HUDEP-2 (cell line): Measurements from ENCODE around the gene GPR158.
"Not testable (repeated sequence)": the region's sequence is repeated elsewhere in the genome, so short reads cannot be mapped to it uniquely, and the experiment has no call there.

Experiments
- DNase-seq, 76 experiments: peaks; one replicate each; lab custom pipeline; 2025; ENCODE audit not compliant: unreplicated experiment in 76 of 76; lab: John Stamatoyannopoulos, UW

GPR158 gene

GRCh38 chr10:25297466-25297865 is 122.7 kb downstream of the GPR158 start:
- DNase-seq, result no peak

- no peak for DNase-seq
These were observed 125.3 kb downstream of the GPR158 start for GRCh38 chr10:25300073-25300472.

- DNase-seq, result no peak
These were observed 129.8 kb downstream of the GPR158 start for GRCh38 chr10:25304606-25305005.

GRCh38 chr10:25306386-25306785 is 131.6 kb downstream of the GPR158 start:
- no peak for DNase-seq

GRCh38 chr10:25308278-25308677 is 133.5 kb downstream of the GPR158 start:
- no peak for DNase-seq

- DNase-seq, result not testable (repeated sequence)
These were observed 142.9 kb downstream of the GPR158 start for GRCh38 chr10:25317596-25318211.

- DNase-seq, result no peak
These were observed 152.5 kb downstream of the GPR158 start for GRCh38 chr10:25327273-25327672.

- no peak for DNase-seq
These were observed 153.6 kb downstream of the GPR158 start for GRCh38 chr10:25328361-25328760.

GRCh38 chr10:25329587-25329986 is 154.8 kb downstream of the GPR158 start:
- not testable (repeated sequence) for DNase-seq

- DNase-seq, result no peak
These were observed 159.6 kb downstream of the GPR158 start for GRCh38 chr10:25334445-25334844.

GRCh38 chr10:25336330-25336729 is 161.5 kb downstream of the GPR158 start:
- no peak for DNase-seq

- DNase-seq, result no peak
These were observed 163.5 kb downstream of the GPR158 start for GRCh38 chr10:25338271-25338670.

GRCh38 chr10:25339966-25340365 is 165.2 kb downstream of the GPR158 start:
- no peak for DNase-seq

- DNase-seq, result no peak
These were observed 174.7 kb downstream of the GPR158 start for GRCh38 chr10:25349520-25349919.

GRCh38 chr10:25356609-25357008 is 181.8 kb downstream of the GPR158 start:
- no peak for DNase-seq

- DNase-seq, result no peak
These were observed 182.5 kb downstream of the GPR158 start for GRCh38 chr10:25357269-25357668.

- no peak for DNase-seq
These were observed 207.4 kb downstream of the GPR158 start for GRCh38 chr10:25382029-25382810.

GRCh38 chr10:25382901-25383300 is 208.1 kb downstream of the GPR158 start:
- DNase-seq, result not testable (repeated sequence)

GRCh38 chr10:25383686-25384085 is 208.9 kb downstream of the GPR158 start:
- no peak for DNase-seq

GRCh38 chr10:25384618-25385017 is 209.8 kb downstream of the GPR158 start:
- DNase-seq, result no peak

- no peak for DNase-seq
These were observed 213.5 kb downstream of the GPR158 start for GRCh38 chr10:25388188-25388861.

- no peak for DNase-seq
These were observed 214.0 kb downstream of the GPR158 start for GRCh38 chr10:25388862-25389206.
